ENCODE measurements around the gene MEX3D.

- TF ChIP-seq CTCF (IDR thresholded peaks at IDR 0.05; ENCODE audit: insufficient read depth, low read length): no peak
- no peak for TF ChIP-seq REST (IDR thresholded peaks at IDR 0.05; ENCODE audit: insufficient replicate concordance, low read depth)
- TF ChIP-seq GABPA (IDR thresholded peaks at IDR 0.05; ENCODE audit: low read depth): no peak
- no peak for TF ChIP-seq POLR2AphosphoS5 (IDR thresholded peaks at IDR 0.05; ENCODE audit: low read depth)
Measured at GRCh38 chr19:1527650-1528309, 40.3 kb downstream of the MEX3D start.
